OCI-LY3 (cell line): Measurements from ENCODE around the gene NELL2.

Experiments
- EZH2phosphoT487 ChIP-seq: fragments of 200-600 bp; shearing (Covaris generic); IDR thresholded peaks from 2 replicates; pipeline ENCODE4 v1.6.1; 2018; ENCODE audit warnings: antibody characterized with exemption, mixed run types, low read depth
- TF ChIP-seq, protein P1 (sequence below): fragments of 200-600, 300-600 bp; sonication (generic); IDR thresholded peaks from 2 replicates; pipeline ENCODE4 v1.5.1; 2014; ENCODE audit warnings: antibody characterized with exemption, low read length, low read depth

DNA sequence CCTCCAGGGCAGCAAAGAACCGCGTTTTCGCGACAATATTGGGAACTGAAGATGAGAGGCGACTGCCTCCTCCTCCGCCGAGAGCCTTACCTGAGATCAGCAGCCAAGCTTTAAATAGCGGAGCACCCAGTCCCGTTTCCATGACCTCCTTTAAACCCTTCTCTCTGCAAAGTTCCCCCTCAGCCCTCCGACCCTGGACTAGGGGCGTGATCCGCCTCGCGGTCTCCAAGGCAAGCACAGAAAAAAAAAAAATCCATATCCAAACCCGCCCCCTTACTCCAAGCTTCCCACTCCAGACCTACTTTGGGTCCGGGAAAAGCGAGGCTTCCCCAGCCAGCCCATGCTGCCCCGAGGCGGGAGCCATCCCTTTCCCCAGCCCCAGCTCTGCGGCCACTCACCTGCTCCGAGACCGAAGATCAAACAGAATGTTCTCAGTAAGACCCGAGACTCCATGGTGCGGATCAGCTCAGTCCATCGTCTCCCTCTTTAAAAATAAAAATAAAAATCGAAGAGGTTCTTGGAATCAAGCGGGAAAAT is 630 bp downstream of the NELL2 start:
- TF ChIP-seq, protein P1, sequence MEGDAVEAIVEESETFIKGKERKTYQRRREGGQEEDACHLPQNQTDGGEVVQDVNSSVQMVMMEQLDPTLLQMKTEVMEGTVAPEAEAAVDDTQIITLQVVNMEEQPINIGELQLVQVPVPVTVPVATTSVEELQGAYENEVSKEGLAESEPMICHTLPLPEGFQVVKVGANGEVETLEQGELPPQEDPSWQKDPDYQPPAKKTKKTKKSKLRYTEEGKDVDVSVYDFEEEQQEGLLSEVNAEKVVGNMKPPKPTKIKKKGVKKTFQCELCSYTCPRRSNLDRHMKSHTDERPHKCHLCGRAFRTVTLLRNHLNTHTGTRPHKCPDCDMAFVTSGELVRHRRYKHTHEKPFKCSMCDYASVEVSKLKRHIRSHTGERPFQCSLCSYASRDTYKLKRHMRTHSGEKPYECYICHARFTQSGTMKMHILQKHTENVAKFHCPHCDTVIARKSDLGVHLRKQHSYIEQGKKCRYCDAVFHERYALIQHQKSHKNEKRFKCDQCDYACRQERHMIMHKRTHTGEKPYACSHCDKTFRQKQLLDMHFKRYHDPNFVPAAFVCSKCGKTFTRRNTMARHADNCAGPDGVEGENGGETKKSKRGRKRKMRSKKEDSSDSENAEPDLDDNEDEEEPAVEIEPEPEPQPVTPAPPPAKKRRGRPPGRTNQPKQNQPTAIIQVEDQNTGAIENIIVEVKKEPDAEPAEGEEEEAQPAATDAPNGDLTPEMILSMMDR: no peak
- no peak for TF ChIP-seq EZH2phosphoT487
